ENCODE results near the gene TCERG1L.

DNA sequence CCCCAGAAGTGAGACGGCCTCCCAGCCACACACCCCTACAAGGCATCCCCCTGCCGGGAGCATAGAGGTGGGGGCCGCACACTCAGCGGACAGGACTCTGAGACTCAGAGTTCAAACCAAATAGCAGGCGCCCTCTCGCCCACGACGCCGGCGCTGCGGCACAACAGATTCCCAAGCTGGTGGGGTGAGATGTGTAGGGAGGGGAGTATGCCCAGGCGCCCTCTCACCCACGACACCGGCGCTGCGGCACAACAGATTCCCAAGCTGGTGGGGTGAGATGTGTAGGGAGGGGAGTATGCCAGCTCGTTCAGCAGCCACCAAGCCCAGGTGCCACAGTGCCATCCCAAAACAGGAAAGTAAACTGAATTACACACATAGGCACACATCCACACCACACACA lies 64.7 kb downstream of the TCERG1L start:
- TF ChIP-seq POLR2A (IDR thresholded peaks at IDR 0.05): no peak
- TF ChIP-seq, protein P1, sequence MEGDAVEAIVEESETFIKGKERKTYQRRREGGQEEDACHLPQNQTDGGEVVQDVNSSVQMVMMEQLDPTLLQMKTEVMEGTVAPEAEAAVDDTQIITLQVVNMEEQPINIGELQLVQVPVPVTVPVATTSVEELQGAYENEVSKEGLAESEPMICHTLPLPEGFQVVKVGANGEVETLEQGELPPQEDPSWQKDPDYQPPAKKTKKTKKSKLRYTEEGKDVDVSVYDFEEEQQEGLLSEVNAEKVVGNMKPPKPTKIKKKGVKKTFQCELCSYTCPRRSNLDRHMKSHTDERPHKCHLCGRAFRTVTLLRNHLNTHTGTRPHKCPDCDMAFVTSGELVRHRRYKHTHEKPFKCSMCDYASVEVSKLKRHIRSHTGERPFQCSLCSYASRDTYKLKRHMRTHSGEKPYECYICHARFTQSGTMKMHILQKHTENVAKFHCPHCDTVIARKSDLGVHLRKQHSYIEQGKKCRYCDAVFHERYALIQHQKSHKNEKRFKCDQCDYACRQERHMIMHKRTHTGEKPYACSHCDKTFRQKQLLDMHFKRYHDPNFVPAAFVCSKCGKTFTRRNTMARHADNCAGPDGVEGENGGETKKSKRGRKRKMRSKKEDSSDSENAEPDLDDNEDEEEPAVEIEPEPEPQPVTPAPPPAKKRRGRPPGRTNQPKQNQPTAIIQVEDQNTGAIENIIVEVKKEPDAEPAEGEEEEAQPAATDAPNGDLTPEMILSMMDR (IDR thresholded peaks at IDR 0.05): no peak
